Spleen (tissue), 7 donors: ENCODE measurements around the gene SAA2.

Experiments used
- CTCF ChIP-seq, 11 experiments: fragments of 200-600 bp in 7 of 11; fragments of 450-650 bp in 4 of 11; sonication (generic) in 4 of 11; IDR thresholded peaks in 8 of 11; conservative IDR thresholded peaks in 3 of 11; 1 replicate in 7 of 11; 2 replicates in 4 of 11; pipeline versions ENCODE4 v1.4.0 to v1.8.0; 2016 to 2021; ENCODE audit warnings: antibody characterized with exemption in 11 of 11, inconsistent platforms in 4 of 11, mild to moderate bottlenecking in 1 of 11
- POLR2A ChIP-seq, 3 donors: fragments of 450-650 bp; IDR thresholded peaks; one replicate each; pipeline ENCODE4 v1.5.1; 2017; ENCODE audit warnings: antibody characterized with exemption in 3 of 3, mild to moderate bottlenecking in 1 of 3
- donor health status: DM: no; HTN: no; CAD: no; lungs with moderate emphysema.
- donor health status: DM: no; HTN: no; CAD: no.
- donor health status: DM: no; HTN: no; CAD: no.

DNA sequence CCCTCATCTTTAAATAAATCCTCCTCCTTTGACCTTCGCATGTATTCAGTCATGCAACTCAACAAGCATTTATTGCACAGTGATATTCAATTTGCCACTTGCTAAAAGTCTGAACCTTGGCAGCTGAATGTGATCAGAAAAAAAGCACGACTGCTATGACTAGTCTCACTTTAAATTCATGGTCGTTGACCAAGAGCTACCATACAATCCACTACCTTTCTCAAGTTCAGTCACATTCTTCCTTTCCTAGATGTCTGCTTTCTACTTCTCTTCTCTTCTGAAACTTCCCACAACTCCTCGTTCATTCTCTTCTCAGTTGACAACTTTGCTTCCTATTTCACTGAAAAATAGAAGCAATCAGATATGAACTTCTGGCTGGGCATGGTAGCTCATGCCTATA is 15.6 kb upstream of the SAA2 start:
- TF ChIP-seq CTCF (IDR thresholded peaks at IDR 0.05 in 8 of 11, conservative IDR thresholded peaks at IDR 0.05 in 3 of 11) = no peak
- no peak for TF ChIP-seq POLR2A (IDR thresholded peaks at IDR 0.05)
